Stimulated activated CD8-positive, alpha-beta memory T cell treated with anti-CD3 and anti-CD28 coated beads, Interleukin-4, amount 100 ng/mL, for 1 hour (primary cell): Measurements from ENCODE around the gene SCYGR4.
"Not testable (repeated sequence)": the region's sequence is repeated elsewhere in the genome, so short reads cannot be mapped to it uniquely, and the experiment has no call there.

ENCODE experiments used
- DNase-seq, 2 donors: peaks; one replicate each; pipeline ENCODE4 v3.0.0-alpha.2; 2020; ENCODE audit warnings: low read depth in 2 of 2, low spot score in 1 of 2

SCYGR4 gene

GRCh38 chr2:227617316-227618230 is at the start of gene SCYGR4:
Gene SCYGR4 (plus strand): TSS chr2:227617498. CDS start chr2:227617498, 0 bp downstream.
- no peak for DNase-seq

GRCh38 chr2:227568852-227569169 is 48.5 kb upstream of the SCYGR4 start:
- no peak for DNase-seq

GRCh38 chr2:227570615-227571014 is 46.7 kb upstream of the SCYGR4 start:
- DNase-seq, result no peak

- no peak for DNase-seq
These were observed 41.2 kb upstream of the SCYGR4 start for GRCh38 chr2:227576110-227576509.

GRCh38 chr2:227576812-227577211 is 40.5 kb upstream of the SCYGR4 start:
- DNase-seq, result no peak

- DNase-seq, result no peak
These were observed 39.7 kb upstream of the SCYGR4 start for GRCh38 chr2:227577555-227577954.

GRCh38 chr2:227578642-227579041 is 38.7 kb upstream of the SCYGR4 start:
- DNase-seq, result no peak

- no peak for DNase-seq
These were observed 37.5 kb upstream of the SCYGR4 start for GRCh38 chr2:227579791-227580190.

GRCh38 chr2:227582369-227582768 is 34.9 kb upstream of the SCYGR4 start:
- no peak for DNase-seq

- no peak for DNase-seq
These were observed 24.5 kb upstream of the SCYGR4 start for GRCh38 chr2:227592694-227593387.

GRCh38 chr2:227595797-227596196 is 21.5 kb upstream of the SCYGR4 start:
- DNase-seq, result no peak

GRCh38 chr2:227597036-227597435 is 20.3 kb upstream of the SCYGR4 start:
- DNase-seq, result no peak

GRCh38 chr2:227597998-227598397 is 19.3 kb upstream of the SCYGR4 start:
- DNase-seq, result no peak

GRCh38 chr2:227598835-227599503 is 18.3 kb upstream of the SCYGR4 start, which contains the start of gene SCYGR2:
Gene SCYGR2 (plus strand): TSS chr2:227598893. CDS start chr2:227598893, 0 bp downstream.
- not testable (repeated sequence) for DNase-seq

GRCh38 chr2:227602358-227602757 is 14.9 kb upstream of the SCYGR4 start:
- DNase-seq, result no peak

GRCh38 chr2:227606476-227606875 is 10.8 kb upstream of the SCYGR4 start:
- DNase-seq, result no peak

- no peak for DNase-seq
These were observed 9.4 kb upstream of the SCYGR4 start for GRCh38 chr2:227607941-227608340.

- no peak for DNase-seq
These were observed 8.5 kb upstream of the SCYGR4 start for GRCh38 chr2:227608561-227609338.

GRCh38 chr2:227610123-227610522 is 7.2 kb upstream of the SCYGR4 start:
- no peak for DNase-seq

GRCh38 chr2:227612546-227613271 is 4.6 kb upstream of the SCYGR4 start:
- DNase-seq, result no peak
